Central memory CD8-positive, alpha-beta T cell (primary cell): ENCODE data around the gene MAN2C1.
"Not testable (repeated sequence)": the region's sequence is repeated elsewhere in the genome, so short reads cannot be mapped to it uniquely, and the experiment has no call there.

Source experiments
- ATAC-seq: fragments of 150-1000 bp; cut with Tn5 transposase; replicated peaks from 2 replicates; pipeline ENCODE4 v1.10.0; 2022; ENCODE audit warnings: mild to moderate bottlenecking, moderate FRiP score, moderate number of reproducible peaks; ENCODE audit not compliant: poor library complexity, severe bottlenecking; ENCODE audit errors: extremely low read depth
- DNase-seq, 2 donors: peaks; one replicate each; pipeline ENCODE4 v3.0.0; 2021; ENCODE audit warnings: low spot score in 2 of 2
- H3K27ac Mint-ChIP-seq: one replicate; pipeline ENCODE4 v1.8.0; 2022; ENCODE audit warnings: low read depth, mild to moderate bottlenecking, moderate library complexity, mixed read lengths
- H3K27me3 Mint-ChIP-seq: one replicate; pipeline ENCODE4 v1.8.0; 2022; ENCODE audit warnings: mixed read lengths
- H3K36me3 Mint-ChIP-seq: one replicate; pipeline ENCODE4 v1.8.0; 2022; ENCODE audit warnings: mild to moderate bottlenecking, moderate library complexity, mixed read lengths; ENCODE audit not compliant: insufficient read depth
- H3K4me1 Mint-ChIP-seq: one replicate; pipeline ENCODE4 v1.8.0; 2022; ENCODE audit warnings: mixed read lengths
- H3K4me3 Mint-ChIP-seq: one replicate; pipeline ENCODE4 v1.8.0; 2022; ENCODE audit warnings: mild to moderate bottlenecking, moderate library complexity, mixed read lengths
- H3K9me3 Mint-ChIP-seq: one replicate; pipeline ENCODE4 v1.8.0; 2022; ENCODE audit warnings: mixed read lengths

MAN2C1 gene

DNA sequence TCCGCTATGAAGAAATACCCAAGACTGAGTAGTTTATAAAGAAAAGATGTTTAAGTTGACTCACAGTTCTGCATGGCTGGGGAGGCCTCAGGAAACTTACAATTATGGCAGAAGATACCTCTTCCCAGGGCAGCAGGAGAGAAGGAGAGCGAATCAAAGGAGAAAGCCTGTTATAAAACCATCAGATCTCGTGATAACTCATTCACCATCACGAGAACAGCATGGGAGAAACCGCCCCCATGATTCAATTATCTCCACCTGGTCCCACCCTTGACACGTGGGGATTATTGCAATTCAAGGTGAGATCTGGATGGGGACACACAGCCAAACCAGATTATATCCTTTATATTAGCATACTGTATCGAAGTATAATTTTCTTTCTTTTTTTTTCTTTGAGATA is 36.3 kb downstream of the MAN2C1 start:
- not testable (repeated sequence) for H3K9me3 Mint-ChIP-seq, H3K27me3 Mint-ChIP-seq, H3K4me3 Mint-ChIP-seq, H3K27ac Mint-ChIP-seq, DNase-seq, H3K36me3 Mint-ChIP-seq, ATAC-seq
- H3K4me1 Mint-ChIP-seq, result peaks cover 24% of the 10 kb centered on the region

DNA sequence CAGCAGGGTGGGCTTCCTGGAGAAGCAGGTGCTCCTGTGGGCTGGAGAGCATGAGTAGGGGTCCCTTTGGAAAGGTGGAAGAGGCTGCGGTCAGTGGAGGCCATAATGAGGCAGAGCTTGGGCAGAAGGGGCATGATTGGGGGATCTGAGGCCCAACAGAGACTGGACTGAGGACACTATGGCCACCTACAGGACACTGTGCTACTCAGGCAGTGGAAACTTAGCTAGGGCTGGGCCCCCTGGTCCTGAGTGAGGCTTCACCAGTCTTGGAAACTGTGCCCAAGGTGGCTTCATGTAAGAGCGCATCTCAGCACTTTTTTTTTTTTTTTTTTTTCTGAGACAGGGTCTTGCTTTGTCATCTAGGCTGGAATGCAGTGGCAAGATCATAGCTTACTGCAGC is 38.8 kb downstream of the MAN2C1 start:
- DNase-seq, result no peak
- H3K4me1 Mint-ChIP-seq, result peaks cover 5% of the 10 kb centered on the region
- H3K9me3 Mint-ChIP-seq, result no peaks in the 10 kb centered on the region
- no peaks in the 10 kb centered on the region for H3K36me3 Mint-ChIP-seq
- H3K27ac Mint-ChIP-seq, result no peak overlapping the region
- ATAC-seq, result no peak
- H3K27me3 Mint-ChIP-seq, result no peaks in the 10 kb centered on the region
- H3K4me3 Mint-ChIP-seq, result no peak overlapping the region

DNA sequence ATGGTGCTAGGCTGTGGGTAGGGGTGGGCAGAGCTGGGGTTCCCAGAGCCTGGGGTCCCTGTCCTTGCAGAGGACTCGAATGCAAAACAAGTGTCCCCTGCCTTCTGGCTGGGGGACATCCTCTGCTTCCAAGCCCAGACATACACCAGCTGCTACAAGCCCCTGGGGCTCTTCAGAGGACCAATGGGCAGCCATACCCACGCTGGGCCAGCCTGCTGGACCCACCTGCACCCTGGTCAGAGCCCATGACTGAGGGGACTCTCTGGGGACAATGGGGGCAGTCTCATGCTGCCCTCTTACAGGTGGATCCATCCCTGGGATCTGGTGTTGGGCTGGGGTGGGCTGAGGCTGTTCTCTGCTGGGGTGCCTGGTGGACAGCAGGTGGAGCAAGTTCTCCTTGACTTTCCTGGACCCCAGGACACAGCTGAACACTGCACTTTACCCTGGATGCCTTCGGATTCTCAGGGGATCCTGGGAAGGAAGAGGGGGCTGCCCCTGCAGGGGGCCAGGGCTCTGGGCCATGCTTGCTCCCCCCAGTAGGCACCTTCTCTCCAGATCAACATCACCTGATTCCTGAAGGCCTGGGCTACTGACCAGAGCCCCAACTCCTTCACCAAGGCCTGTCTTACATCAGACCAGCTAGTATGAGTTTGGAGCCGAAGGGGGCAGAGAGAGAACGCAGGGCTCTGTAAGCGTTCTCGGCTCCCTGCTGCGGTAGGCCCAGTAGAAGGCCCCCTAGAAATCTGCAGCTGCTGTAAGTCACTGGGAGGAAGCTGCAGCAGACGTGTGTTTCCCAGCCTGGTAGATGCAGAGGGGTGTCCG is 39.7 kb downstream of the MAN2C1 start:
- no peaks in the 10 kb centered on the region for H3K9me3 Mint-ChIP-seq
- no peak for DNase-seq
- no peaks in the 10 kb centered on the region for H3K27me3 Mint-ChIP-seq
- H3K4me1 Mint-ChIP-seq, result peaks cover 5% of the 10 kb centered on the region
- H3K36me3 Mint-ChIP-seq, result no peaks in the 10 kb centered on the region
- no peak overlapping the region for H3K27ac Mint-ChIP-seq
- no peak for ATAC-seq
- no peak overlapping the region for H3K4me3 Mint-ChIP-seq

DNA sequence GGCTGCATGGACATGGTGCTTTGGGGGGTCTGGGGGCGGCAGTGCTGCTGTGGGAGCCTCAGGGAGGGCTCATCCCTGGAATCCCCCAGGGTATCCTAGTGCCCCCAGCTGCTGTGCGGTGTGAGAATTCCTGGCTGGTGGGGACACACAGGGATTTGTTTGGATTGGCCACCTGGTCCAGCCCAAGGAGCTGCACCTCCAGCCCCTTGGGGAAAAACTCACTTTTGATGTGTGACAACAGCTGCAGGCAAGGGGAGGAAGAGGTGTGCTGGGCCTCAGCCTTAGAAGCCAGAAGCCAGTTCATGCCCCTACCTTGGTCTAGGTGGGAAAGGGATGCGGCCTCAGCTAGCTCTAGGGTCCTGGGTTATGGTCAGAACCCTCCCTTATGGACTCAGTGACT is 40.9 kb downstream of the MAN2C1 start:
- no peak overlapping the region for H3K27ac Mint-ChIP-seq
- no peak for DNase-seq
- no peaks in the 10 kb centered on the region for H3K36me3 Mint-ChIP-seq
- ATAC-seq, result no peak
- H3K4me1 Mint-ChIP-seq, result peaks cover 5% of the 10 kb centered on the region
- no peak overlapping the region for H3K4me3 Mint-ChIP-seq
- no peaks in the 10 kb centered on the region for H3K9me3 Mint-ChIP-seq
- no peaks in the 10 kb centered on the region for H3K27me3 Mint-ChIP-seq

DNA sequence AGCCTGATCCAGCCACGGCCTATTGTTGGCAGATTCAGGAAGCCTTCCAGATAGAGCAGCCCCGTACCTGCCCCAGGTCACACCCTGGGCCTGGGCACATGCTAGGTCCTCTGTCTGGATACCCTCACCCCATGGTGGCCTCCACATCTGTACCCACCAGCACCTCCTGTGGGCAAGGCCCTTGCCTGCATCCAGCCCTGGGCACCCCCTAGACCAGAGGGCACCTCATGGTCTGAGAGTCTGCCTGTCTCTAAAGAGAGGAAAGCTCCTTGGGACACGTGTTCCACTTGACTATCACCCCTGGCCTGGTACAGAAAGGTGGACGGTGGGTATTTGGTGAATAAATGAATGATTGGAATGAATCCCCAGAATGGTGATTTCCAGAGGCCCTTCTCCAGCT is 41.4 kb downstream of the MAN2C1 start:
- DNase-seq (no peak), ATAC-seq (no peak)
- Mint-ChIP-seq H3K27me3 (no peaks in the 10 kb centered on the region), H3K27ac (no peak overlapping the region), H3K36me3 (no peaks in the 10 kb centered on the region), H3K4me1 (peaks cover 5% of the 10 kb centered on the region), H3K4me3 (no peak overlapping the region), H3K9me3 (no peaks in the 10 kb centered on the region)

DNA sequence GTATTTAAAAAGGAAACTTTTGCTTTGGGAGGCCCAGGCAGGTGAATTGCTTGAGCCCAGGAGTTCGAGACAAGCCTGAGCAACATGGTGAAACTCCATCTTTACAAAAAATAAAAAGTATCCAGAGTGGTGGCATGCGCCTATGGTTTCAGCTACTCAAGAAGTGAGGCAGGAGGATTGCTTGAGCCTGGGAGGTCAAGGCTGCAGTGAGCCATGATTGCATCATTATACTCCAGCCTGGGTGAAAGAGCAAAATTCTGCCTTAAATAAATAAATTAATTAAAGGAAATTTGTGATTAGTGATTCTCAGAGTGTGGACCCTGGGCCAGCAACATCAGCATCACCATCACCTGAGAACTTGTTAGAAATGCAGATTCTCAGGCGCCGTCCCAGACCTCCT is 42.5 kb downstream of the MAN2C1 start:
- peaks cover 5% of the 10 kb centered on the region for H3K4me1 Mint-ChIP-seq
- no peak for DNase-seq
- no peak overlapping the region for H3K27ac Mint-ChIP-seq
- no peaks in the 10 kb centered on the region for H3K9me3 Mint-ChIP-seq
- no peak for ATAC-seq
- H3K27me3 Mint-ChIP-seq, result no peaks in the 10 kb centered on the region
- H3K36me3 Mint-ChIP-seq, result peaks cover 2% of the 10 kb centered on the region
- H3K4me3 Mint-ChIP-seq, result no peak overlapping the region

DNA sequence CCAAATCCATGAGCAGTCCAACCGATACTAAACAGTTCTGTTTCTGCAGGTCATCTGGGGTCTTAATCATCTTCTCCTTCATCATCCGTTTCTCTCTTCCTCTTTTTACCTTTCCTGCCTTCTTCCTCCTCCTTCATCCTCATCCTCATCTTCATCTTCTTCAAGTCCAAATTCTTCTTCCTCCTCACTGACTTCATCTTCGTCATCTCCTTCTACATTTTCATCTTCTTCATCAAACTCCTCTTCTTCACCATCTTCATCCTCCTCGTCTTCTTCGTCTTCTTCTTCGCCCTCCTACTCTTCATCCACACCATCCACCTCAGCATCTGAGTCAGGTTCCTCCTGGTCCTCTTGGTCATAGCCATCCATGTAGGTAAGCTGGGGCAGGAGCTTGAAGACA is 46.7 kb downstream of the MAN2C1 start:
- Mint-ChIP-seq H3K36me3 (peaks cover 2% of the 10 kb centered on the region), H3K27me3 (no peaks in the 10 kb centered on the region), H3K4me1 (no peaks in the 10 kb centered on the region), H3K4me3 (no peak overlapping the region), H3K27ac (no peak overlapping the region), H3K9me3 (no peaks in the 10 kb centered on the region)
- DNase-seq, result no peak
- ATAC-seq, result no peak

DNA sequence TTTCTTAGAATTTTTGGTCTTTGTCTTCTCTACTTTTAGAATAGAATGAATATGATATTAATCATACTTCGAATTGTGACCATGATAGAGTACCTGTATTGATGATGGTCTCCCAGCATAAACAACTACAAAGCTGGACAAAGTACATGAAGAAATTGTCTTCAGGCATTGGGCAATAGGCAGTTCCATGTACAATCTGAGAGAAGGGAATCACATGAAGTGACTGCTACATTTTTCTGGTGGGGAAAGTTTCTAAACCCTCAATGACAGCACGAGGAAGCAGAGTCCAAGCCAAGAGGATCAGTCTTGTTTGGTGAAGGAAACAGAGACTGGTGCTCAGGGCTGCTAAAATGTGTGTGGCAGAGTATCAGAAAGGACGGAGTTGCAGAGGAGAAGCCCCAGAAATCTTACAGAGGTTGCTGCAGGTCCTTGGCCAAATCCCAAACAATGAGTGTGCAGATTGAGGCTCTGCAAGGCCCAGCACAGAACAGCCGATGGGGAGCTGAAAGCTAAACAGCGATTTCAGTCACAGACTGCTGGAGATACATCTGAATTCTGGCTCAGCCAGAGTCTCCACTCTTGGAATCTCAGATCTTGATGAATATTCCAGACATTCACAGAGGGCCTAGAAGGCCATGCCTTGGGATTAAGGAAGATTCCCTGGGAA is 49.0 kb downstream of the MAN2C1 start:
- not testable (repeated sequence) for H3K27me3 Mint-ChIP-seq, ATAC-seq, H3K4me3 Mint-ChIP-seq, H3K9me3 Mint-ChIP-seq, H3K4me1 Mint-ChIP-seq, DNase-seq, H3K27ac Mint-ChIP-seq, H3K36me3 Mint-ChIP-seq

DNA sequence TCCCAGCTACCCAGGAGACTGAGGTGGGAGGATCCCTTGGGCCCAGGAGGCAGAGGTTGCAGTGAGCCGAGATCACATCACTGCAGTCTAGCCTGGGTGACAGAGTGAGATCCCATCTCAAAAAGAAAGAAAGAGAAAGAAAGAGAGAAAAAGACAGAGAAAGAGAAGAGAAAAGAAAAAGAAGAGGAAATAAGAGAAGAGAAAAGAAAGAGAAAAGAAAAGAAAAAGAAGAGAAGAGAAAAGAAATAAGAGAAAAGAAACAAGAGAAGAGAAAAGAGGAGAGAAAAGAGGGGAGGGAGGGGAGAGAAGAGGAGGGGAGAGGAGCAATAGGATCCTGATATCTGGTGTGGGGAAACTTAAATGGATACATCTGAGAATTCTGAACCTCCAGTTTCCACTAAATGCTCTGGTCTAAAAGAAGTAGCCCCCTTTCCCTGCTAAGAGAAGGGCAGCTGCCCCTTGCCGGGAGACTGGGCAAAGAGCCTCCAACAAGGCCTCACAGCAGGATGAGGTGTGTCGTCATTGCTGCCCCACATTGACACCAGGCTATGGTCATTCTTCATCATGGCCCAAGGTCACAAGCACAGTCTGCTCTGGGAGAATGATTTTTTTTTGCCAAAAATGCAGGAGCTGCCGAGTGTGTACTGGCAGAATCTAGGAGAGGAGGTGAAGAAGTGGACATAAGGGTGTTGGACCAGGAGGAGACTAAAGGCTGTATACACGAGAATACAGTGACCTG is 53.7 kb downstream of the MAN2C1 start:
- Mint-ChIP-seq H3K36me3 (no peaks in the 10 kb centered on the region), H3K4me1 (peaks cover 7% of the 10 kb centered on the region), H3K27me3 (peaks cover 1% of the 10 kb centered on the region), H3K9me3 (no peaks in the 10 kb centered on the region), H3K4me3 (no peak overlapping the region), H3K27ac (peak overlapping the region; percentile 72)
- DNase-seq (no peak), ATAC-seq (no peak)

DNA sequence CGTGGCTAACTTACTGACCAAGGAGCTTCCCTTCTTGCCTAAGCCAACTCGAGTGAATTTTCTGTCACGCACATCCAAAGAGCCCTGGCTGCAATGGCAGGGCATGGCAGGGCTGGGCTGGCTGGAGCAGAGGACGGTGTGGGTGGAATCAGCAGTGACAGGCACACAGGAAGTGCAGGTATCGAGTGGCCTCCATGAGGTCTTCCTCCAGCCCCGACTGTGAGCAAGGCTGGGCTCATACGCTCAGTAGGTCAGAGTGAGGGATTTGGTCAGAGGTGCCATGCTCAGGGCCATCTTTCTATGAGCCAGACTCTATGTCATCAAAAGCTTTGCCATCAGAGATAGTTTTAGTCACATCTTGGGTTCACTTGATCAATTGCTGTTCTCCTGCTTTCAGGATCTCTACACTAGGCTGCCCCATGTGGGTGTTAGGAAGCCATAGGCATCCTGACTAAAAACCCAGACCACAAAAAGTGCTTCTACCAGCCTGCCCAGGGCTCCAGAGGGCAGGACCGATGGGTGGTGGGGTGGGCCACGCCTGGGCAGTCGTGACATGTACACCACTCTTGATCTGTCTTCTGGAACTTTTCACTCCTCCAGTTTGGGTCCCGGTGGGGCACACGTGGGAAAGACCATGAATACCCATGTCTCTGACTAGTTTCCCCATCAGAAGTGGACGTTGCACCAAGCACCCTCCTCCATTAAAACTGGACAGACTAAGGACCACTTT is 55.1 kb downstream of the MAN2C1 start:
- ATAC-seq, result no peak
- H3K4me3 Mint-ChIP-seq, result no peak overlapping the region

DNA sequence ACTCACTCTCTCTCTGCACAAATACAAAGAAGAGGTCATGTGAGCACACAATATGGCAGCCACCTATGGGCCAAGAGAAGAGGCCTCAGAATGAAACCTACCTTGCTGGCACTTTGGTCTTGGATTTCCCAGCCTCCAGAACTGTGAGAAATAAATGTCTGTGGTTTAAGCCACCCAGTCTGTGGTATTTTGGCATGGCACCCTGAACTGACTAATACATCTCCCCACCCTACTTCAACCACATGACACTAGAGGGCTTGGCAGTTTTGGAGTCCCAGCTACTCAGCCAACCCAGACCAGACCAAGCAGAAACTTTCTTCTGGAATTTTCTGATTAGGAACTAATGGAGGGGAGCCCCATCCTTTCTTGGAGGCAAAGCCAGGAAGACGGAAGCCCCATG is 55.9 kb downstream of the MAN2C1 start:
- not testable (repeated sequence) for H3K4me3 Mint-ChIP-seq, H3K27ac Mint-ChIP-seq

More for the DNA sequence above, 55.1 kb downstream of the MAN2C1 start:
- peaks cover 7% of the 10 kb centered on the region for H3K4me1 Mint-ChIP-seq
- no peak overlapping the region for H3K27ac Mint-ChIP-seq
- H3K36me3 Mint-ChIP-seq, result no peaks in the 10 kb centered on the region
- H3K27me3 Mint-ChIP-seq, result peaks cover 16% of the 10 kb centered on the region
- no peak for DNase-seq
- H3K9me3 Mint-ChIP-seq, result no peaks in the 10 kb centered on the region

DNA sequence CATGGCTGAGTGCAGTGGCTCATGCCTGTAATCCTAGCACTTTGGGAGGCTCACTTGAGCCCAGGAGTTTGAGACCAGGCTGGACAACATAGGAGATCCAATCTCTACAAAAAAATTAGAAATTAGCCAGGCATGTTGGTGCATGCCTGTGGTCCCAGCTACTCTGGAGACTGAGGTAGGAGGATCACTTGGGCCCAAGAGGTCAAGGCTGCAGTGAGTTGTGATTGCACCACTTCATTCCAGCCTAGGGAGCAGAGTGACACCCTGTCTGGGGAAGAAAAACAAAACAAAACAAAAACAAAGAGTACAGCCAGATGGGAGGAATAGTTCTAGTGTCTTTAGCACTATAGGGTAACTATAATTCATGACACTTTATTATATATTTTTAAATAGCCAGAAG is 58.7 kb downstream of the MAN2C1 start:
- Mint-ChIP-seq H3K4me3 (no peak overlapping the region), H3K27me3 (peaks cover 51% of the 10 kb centered on the region), H3K27ac (no peak overlapping the region), H3K4me1 (peaks cover 7% of the 10 kb centered on the region), H3K9me3 (no peaks in the 10 kb centered on the region), H3K36me3 (no peaks in the 10 kb centered on the region)
- DNase-seq, result no peak
- ATAC-seq, result no peak

More for the DNA sequence above, 55.9 kb downstream of the MAN2C1 start:
- H3K4me1 Mint-ChIP-seq, DNase-seq, H3K36me3 Mint-ChIP-seq, H3K9me3 Mint-ChIP-seq, ATAC-seq: not testable (repeated sequence)
- H3K27me3 Mint-ChIP-seq, result peaks cover 23% of the 10 kb centered on the region
